ENCODE measurements around the gene LZTR1.

DNA sequence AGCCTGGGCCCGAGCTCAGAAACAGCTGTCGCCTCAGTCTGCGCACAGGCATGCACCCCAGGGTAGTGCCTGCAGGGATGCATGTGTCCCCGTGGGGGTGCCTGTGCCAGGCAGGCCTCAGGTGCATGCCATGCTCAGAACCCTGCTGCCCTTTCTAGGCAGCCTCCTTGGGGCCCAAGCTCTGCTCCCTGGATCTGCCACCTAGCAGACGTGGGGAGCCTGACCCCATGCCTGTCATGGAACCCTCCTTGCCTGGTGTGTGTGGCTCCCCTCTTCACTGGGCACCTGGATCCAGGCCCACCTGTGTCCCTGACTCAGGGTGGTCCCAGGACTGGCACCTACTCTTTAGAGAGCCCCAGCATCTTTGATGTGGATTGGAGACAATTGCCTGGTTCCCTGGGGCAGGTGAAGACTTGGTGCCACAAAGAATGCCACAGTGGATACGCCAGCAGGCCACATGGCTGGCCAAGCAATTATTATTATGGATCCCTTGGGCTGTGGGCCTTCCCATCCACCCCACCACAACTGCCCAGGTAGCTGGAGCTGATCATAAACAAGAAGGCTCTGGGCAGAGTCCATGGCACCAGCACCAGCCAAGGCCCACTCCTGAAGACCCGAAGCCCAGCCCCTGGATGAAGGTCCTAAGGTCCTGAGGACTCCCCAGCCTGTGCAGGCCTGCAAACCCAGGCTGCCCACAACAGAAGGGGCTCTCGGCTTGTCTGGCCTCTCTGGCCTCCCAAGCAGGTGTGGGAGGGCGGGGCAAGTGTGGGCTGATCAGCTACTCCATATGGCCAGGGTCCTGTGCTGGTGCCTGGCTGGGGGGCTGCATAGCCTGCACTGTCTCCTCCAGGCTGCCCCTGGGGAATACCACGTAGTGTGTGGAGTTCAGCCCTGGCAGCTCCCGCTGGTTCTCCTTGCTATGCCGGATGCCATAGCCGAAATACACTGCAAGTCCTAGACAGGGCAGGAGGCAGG, 46.5 kb downstream of the LZTR1 start:
- TF ChIP-seq CTCF (conservative IDR thresholded peaks at IDR 0.05) (no peak), EZH2 (IDR thresholded peaks at IDR 0.05; ENCODE audit: low read depth) (no peak)

All from PC-9 (cell line).